SU-DHL-6 (cell line): ENCODE data around the gene PGRMC2.

Experiments used
- H2AFZ ChIP-seq: fragments of 200-600 bp; sonication (generic); 2 replicates; pipeline ENCODE4 v1.6.1; 2014; ENCODE audit warnings: low read depth, mild to moderate bottlenecking, moderate library complexity, mixed read lengths, antibody characterized with exemption, low read length; ENCODE audit not compliant: severe bottlenecking
- H3F3A ChIP-seq: fragments of 200-600 bp; shearing (Covaris generic); 2 replicates; pipeline ENCODE4 v1.6.0; 2016; ENCODE audit warnings: antibody characterized with exemption, mild to moderate bottlenecking; ENCODE audit not compliant: insufficient read depth
- H3K27ac ChIP-seq: fragments of 200-600 bp; sonication (generic); 2 replicates; pipeline ENCODE4 v1.5.1; 2016; ENCODE audit warnings: low read depth, mild to moderate bottlenecking, low read length, moderate library complexity, mixed read lengths
- H3K27me3 ChIP-seq: fragments of 200-600 bp; sonication (generic), shearing (Covaris generic); 2 replicates; pipeline ENCODE4 v1.6.0; 2014; ENCODE audit warnings: mild to moderate bottlenecking, low read length
- H3K36me3 ChIP-seq: fragments of 200-600 bp; sonication (generic); 2 replicates; pipeline ENCODE4 v1.6.1; 2014; ENCODE audit warnings: mild to moderate bottlenecking, low read length, mixed read lengths
- H3K4me2 ChIP-seq: fragments of 300-600, 200-600 bp; shearing (Covaris generic), sonication (generic); 2 replicates; pipeline ENCODE4 v1.6.0; 2014; ENCODE audit warnings: low read length, low read depth, mild to moderate bottlenecking; ENCODE audit not compliant: poor library complexity, severe bottlenecking
- H3K4me3 ChIP-seq: fragments of 200-600 bp; sonication (generic); 2 replicates; pipeline ENCODE4 v1.5.1; 2014; ENCODE audit warnings: antibody characterized with exemption, low read length, mild to moderate bottlenecking, mixed read lengths; ENCODE audit not compliant: insufficient read depth, poor library complexity, severe bottlenecking
- H3K79me2 ChIP-seq: fragments of 200-600 bp; sonication (generic); 2 replicates; pipeline ENCODE4 v1.6.1; 2014; ENCODE audit warnings: mild to moderate bottlenecking, low read length, moderate library complexity; ENCODE audit not compliant: insufficient read depth
- H3K9ac ChIP-seq: fragments of 200-600 bp; sonication (generic); 2 replicates; pipeline ENCODE4 v1.7.0; 2014; ENCODE audit warnings: mild to moderate bottlenecking, low read length
- H3K9me2 ChIP-seq: fragments of 200-600 bp; sonication (generic); replicated peaks from 2 replicates; pipeline ENCODE4 v1.6.1; 2014; ENCODE audit warnings: low read length; ENCODE audit not compliant: insufficient read depth
- H3K9me3 ChIP-seq: fragments of 200-600 bp; sonication (generic); 2 replicates; pipeline ENCODE4 v1.6.1; 2014; ENCODE audit warnings: low read length, mixed read lengths; ENCODE audit not compliant: insufficient read depth
- H4K20me1 ChIP-seq: fragments of 200-600 bp; sonication (generic); 2 replicates; pipeline ENCODE4 v1.6.1; 2014; ENCODE audit warnings: low read depth, mild to moderate bottlenecking, antibody characterized with exemption, low read length, moderate library complexity, mixed read lengths
- CTCF ChIP-seq: fragments of 200-600 bp; sonication (generic); IDR thresholded peaks from one replicate; pipeline ENCODE4 v1.5.1; 2017; ENCODE audit warnings: antibody characterized with exemption, mild to moderate bottlenecking, low read length, moderate library complexity; ENCODE audit not compliant: insufficient read depth, poor library complexity, severe bottlenecking
- EZH2phosphoT487 ChIP-seq: fragments of 200-600 bp; sonication (generic), shearing (Covaris generic); conservative IDR thresholded peaks from 2 replicates; pipeline ENCODE4 v1.6.1; 2018; ENCODE audit warnings: mild to moderate bottlenecking, antibody characterized with exemption, low read length, moderate library complexity, mixed read lengths

The PGRMC2 gene

DNA sequence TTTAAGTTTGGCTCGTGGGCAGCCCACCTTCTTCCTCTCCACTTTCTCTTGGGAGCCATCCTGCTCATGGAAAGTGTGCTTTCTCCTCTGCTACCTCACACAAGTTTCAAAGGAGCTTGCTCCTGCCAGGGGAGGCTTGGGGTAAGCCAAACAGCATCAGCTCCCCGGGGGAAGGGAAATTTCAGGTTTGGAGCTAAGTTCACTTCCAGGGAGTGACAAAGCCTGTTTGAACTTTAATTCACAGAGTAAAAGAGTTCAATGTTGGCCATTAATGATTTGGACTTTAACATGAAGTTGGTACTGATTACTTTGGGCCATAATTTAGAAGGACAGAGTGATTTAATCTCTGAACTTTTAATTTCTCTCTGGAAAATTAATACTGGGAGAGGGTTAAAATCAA is 4.7 kb upstream of the PGRMC2 start:
- H3K27ac ChIP-seq = no peak overlapping the region
- TF ChIP-seq EZH2phosphoT487 (no peak), CTCF (no peak)

GRCh38 chr4:128291096-128291495 is 3.5 kb upstream of the PGRMC2 start:
- no peak overlapping the region for H3K27ac ChIP-seq
- H3F3A ChIP-seq = no peaks in the 10 kb centered on the region
- H4K20me1 ChIP-seq = 0 out of 2 replicates have a peak, but pooled peaks cover under 1% of the 10 kb centered on the region
- H3K27me3 ChIP-seq = no peaks in the 10 kb centered on the region
- no peaks in the 10 kb centered on the region for H3K9me2 ChIP-seq
- TF ChIP-seq EZH2phosphoT487 = no peak
- TF ChIP-seq CTCF = no peak
- H3K4me2 ChIP-seq = no peak overlapping the region
- no peaks in the 10 kb centered on the region for H3K9me3 ChIP-seq
- H3K4me3 ChIP-seq = no peak overlapping the region
- H2AFZ ChIP-seq = no peak overlapping the region
- no peaks in the 10 kb centered on the region for H3K36me3 ChIP-seq
- H3K79me2 ChIP-seq = peaks cover 14% of the 10 kb centered on the region
- H3K9ac ChIP-seq = no peak overlapping the region

More for the DNA sequence above, 4.7 kb upstream of the PGRMC2 start:
- no peaks in the 10 kb centered on the region for H4K20me1 ChIP-seq
- no peak overlapping the region for H3K4me3 ChIP-seq
- H3K9ac ChIP-seq = no peak overlapping the region
- H2AFZ ChIP-seq = no peak overlapping the region
- no peaks in the 10 kb centered on the region for H3K36me3 ChIP-seq
- no peaks in the 10 kb centered on the region for H3K27me3 ChIP-seq
- no peak overlapping the region for H3K4me2 ChIP-seq
- no peaks in the 10 kb centered on the region for H3K9me2 ChIP-seq
- no peaks in the 10 kb centered on the region for H3K9me3 ChIP-seq
- no peaks in the 10 kb centered on the region for H3F3A ChIP-seq
- peaks cover 4% of the 10 kb centered on the region; the same call in 1 of the 2 replicates for H3K79me2 ChIP-seq

GRCh38 chr4:128290526-128290925 is 2.9 kb upstream of the PGRMC2 start:
- Histone ChIP-seq H2AFZ (no peak overlapping the region), H3K9me2 (no peaks in the 10 kb centered on the region), H3K4me3 (no peak overlapping the region), H4K20me1 (0 out of 2 replicates have a peak, but pooled peaks cover 4% of the 10 kb centered on the region), H3K36me3 (no peaks in the 10 kb centered on the region), H3K79me2 (peaks cover 20% of the 10 kb centered on the region), H3K27ac (no peak overlapping the region), H3K9me3 (no peaks in the 10 kb centered on the region), H3K9ac (no peak overlapping the region), H3K4me2 (no peak overlapping the region), H3K27me3 (no peaks in the 10 kb centered on the region), H3F3A (no peaks in the 10 kb centered on the region)
- TF ChIP-seq EZH2phosphoT487 (no peak), CTCF (no peak)
